Liver (tissue), 9 donors: Measurements from ENCODE around the gene ANKRD11. TPM values are rescaled to one million over a fixed set of nuclear protein-coding genes. Genes with fewer than 3 reads are reported as not detected.
A peak's percentile ranks its signal among the peaks of the same experiment; 100 is the strongest.

Source experiments
- DNase-seq: peaks from one replicate; pipeline ENCODE4 v3.0.0-alpha.2; 2017; ENCODE audit warnings: low spot score
- H3K27ac ChIP-seq, 2 donors: one replicate each; pipeline ENCODE4 v1.7.0; 2013; ENCODE audit warnings: inconsistent platforms in 2 of 2, low read length in 2 of 2, control low read depth in 1 of 2, low read depth in 1 of 2, mild to moderate bottlenecking in 1 of 2
- H3K27me3 ChIP-seq, 4 donors: one replicate each; pipeline versions ENCODE4 v1.6.1 to v1.7.0; 2013; ENCODE audit warnings: low read length in 3 of 4, inconsistent platforms in 1 of 4, mild to moderate bottlenecking in 1 of 4, moderate library complexity in 1 of 4; ENCODE audit not compliant: control insufficient read depth in 4 of 4, insufficient read depth in 4 of 4
- H3K36me3 ChIP-seq, 4 donors: one replicate each; pipeline versions ENCODE4 v1.6.1 to v1.7.0; 2013; ENCODE audit warnings: low read length in 3 of 4, mild to moderate bottlenecking in 3 of 4, low read depth in 1 of 4, moderate library complexity in 1 of 4; ENCODE audit not compliant: control insufficient read depth in 4 of 4, insufficient read depth in 3 of 4
- H3K4me1 ChIP-seq, 4 donors: one replicate each; pipeline versions ENCODE4 v1.6.1 to v1.7.0; 2013; ENCODE audit warnings: low read length in 3 of 4, mild to moderate bottlenecking in 3 of 4, moderate library complexity in 1 of 4; ENCODE audit not compliant: control insufficient read depth in 4 of 4, insufficient read depth in 4 of 4
- H3K4me3 ChIP-seq, 3 donors: one replicate each; pipeline versions ENCODE4 v1.6.1 to v1.7.0; 2013; ENCODE audit warnings: low read length in 3 of 3, control low read depth in 1 of 3, low read depth in 1 of 3, mild to moderate bottlenecking in 1 of 3
- H3K9ac ChIP-seq, 2 donors: one replicate each; pipeline ENCODE4 v1.7.0; 2013; ENCODE audit warnings: low read length in 2 of 2, mild to moderate bottlenecking in 2 of 2, moderate library complexity in 2 of 2, control low read depth in 1 of 2, low read depth in 1 of 2
- H3K9me3 ChIP-seq, 4 donors: one replicate each; pipeline versions ENCODE4 v1.6.1 to v1.7.0; 2013; ENCODE audit warnings: low read length in 3 of 4; ENCODE audit not compliant: control insufficient read depth in 4 of 4
- ATF3 ChIP-seq: IDR thresholded peaks from 2 replicates; pipeline ENCODE4 v1.6.1; 2016; ENCODE audit warnings: antibody characterized with exemption
- EGR1 ChIP-seq, 2 donors: IDR thresholded peaks; 2 replicates each; pipeline ENCODE4 v1.6.1; 2016 to 2018; ENCODE audit warnings: antibody characterized with exemption in 2 of 2, low read depth in 2 of 2
- FOXA2 ChIP-seq: IDR thresholded peaks from 2 replicates; pipeline ENCODE4 v1.6.1; 2016; ENCODE audit warnings: antibody characterized with exemption
- GABPA ChIP-seq, 2 donors: IDR thresholded peaks in 1 of 2; conservative IDR thresholded peaks in 1 of 2; 2 replicates each; pipeline ENCODE4 v1.6.1; 2016; ENCODE audit warnings: antibody characterized with exemption in 2 of 2, mild to moderate bottlenecking in 1 of 2, moderate library complexity in 1 of 2
- HNF4A ChIP-seq, 2 donors: conservative IDR thresholded peaks; 2 replicates each; pipeline ENCODE4 v1.6.1; 2016; ENCODE audit warnings: antibody characterized with exemption in 2 of 2, mild to moderate bottlenecking in 2 of 2
- HNF4G ChIP-seq: IDR thresholded peaks from 2 replicates; pipeline ENCODE4 v1.6.1; 2016; ENCODE audit warnings: antibody characterized with exemption
- JUND ChIP-seq, 2 donors: IDR thresholded peaks; 2 replicates each; pipeline ENCODE4 v1.6.1; 2016; ENCODE audit warnings: antibody characterized with exemption in 2 of 2
- MAX ChIP-seq: IDR thresholded peaks from 2 replicates; pipeline ENCODE4 v1.6.1; 2016; ENCODE audit warnings: antibody characterized with exemption
- NR2F2 ChIP-seq: IDR thresholded peaks from 2 replicates; pipeline ENCODE4 v1.6.1; 2016; ENCODE audit warnings: antibody characterized with exemption
- RAD21 ChIP-seq, 2 donors: IDR thresholded peaks; 2 replicates each; pipeline ENCODE4 v1.6.1; 2016; ENCODE audit warnings: antibody characterized with exemption in 2 of 2, mild to moderate bottlenecking in 2 of 2
- REST ChIP-seq: IDR thresholded peaks from 2 replicates; pipeline ENCODE4 v1.6.1; 2016; ENCODE audit warnings: antibody characterized with exemption, mild to moderate bottlenecking
- RXRA ChIP-seq, 2 donors: IDR thresholded peaks; 2 replicates each; pipeline ENCODE4 v1.6.1; 2017 to 2018; ENCODE audit warnings: antibody characterized with exemption in 2 of 2, mild to moderate bottlenecking in 1 of 2
- SP1 ChIP-seq: IDR thresholded peaks from 2 replicates; pipeline ENCODE4 v1.6.1; 2018; ENCODE audit warnings: antibody characterized with exemption, mild to moderate bottlenecking
- TAF1 ChIP-seq: conservative IDR thresholded peaks from 2 replicates; pipeline ENCODE4 v1.6.1; 2016; ENCODE audit warnings: antibody characterized with exemption, mild to moderate bottlenecking
- YY1 ChIP-seq: IDR thresholded peaks from 2 replicates; pipeline ENCODE4 v1.6.1; 2016; ENCODE audit warnings: antibody characterized with exemption, mild to moderate bottlenecking
- ZBTB33 ChIP-seq: IDR thresholded peaks from 2 replicates; pipeline ENCODE4 v1.6.1; 2016; ENCODE audit warnings: antibody characterized with exemption
- WGBS: extraction: QIAGEN DNeasy Blood & Tissue Kit; methylation state at CpG from one replicate; pipeline ENCODE4 v1.1.7; 2013; 5-methylcytosine and 5-hydroxymethylcytosine counted together
- polyA plus RNA-seq, 2 donors: library from polyadenylated mRNA; stranded (reverse) in 1 of 2; unstranded in 1 of 2; fragments of 200-250 nt in 1 of 2; fragments of >200 nt in 1 of 2; fragmentation: Nextera tagmentation in 1 of 2; extraction: Ambion mirVana in 1 of 2; gene quantifications; one replicate each; pipeline versions ENCODE4 v1.2.1 to v1.2.3, GENCODE V29; 2013 to 2015
- total RNA-seq, 2 donors: library from RNA; depleted of rRNA; stranded (reverse); fragments of >200 nt; gene quantifications; one replicate each; pipeline ENCODE4 v1.2.3, GENCODE V29; 2014
- donor health status: healthy.
- donor health status: healthy.
- donor health status: healthy.
- donor health status: healthy.
- donor health status: healthy.

ANKRD11 gene
- total and polyA plus RNA-seq, 4 donors: 16.3 to 55.1 (median 28.0) TPM

- Histone ChIP-seq H3K9ac (no peak overlapping the region), H3K36me3 (peaks cover 0 to 15% (median 7%) of the 10 kb centered on the region in 4 donors), H3K27ac (no peak overlapping the region), H3K4me3 (no peak overlapping the region), H3K27me3 (no peaks in the 10 kb centered on the region), H3K9me3 (no peaks in the 10 kb centered on the region), H3K4me1 (peaks cover 11 to 42% (median 20%) of the 10 kb centered on the region in 4 donors)
- WGBS: 88% methylated on average over 12 of the region's 12 CpGs
- DNase-seq: no peak
- TF ChIP-seq EGR1 (IDR thresholded peaks at IDR 0.05; ENCODE audit: low read depth in 2 of 2) (no peak), HNF4A (conservative IDR thresholded peaks at IDR 0.05) (no peak), SP1 (no peak), RAD21 (IDR thresholded peaks at IDR 0.05) (no peak)
Measured at GRCh38 chr16:89317101-89317671, 173.2 kb downstream of the ANKRD11 start.

GRCh38 chr16:89316701-89317100 is 173.7 kb downstream of the ANKRD11 start:
- H3K4me1 ChIP-seq: peaks cover 11 to 40% (median 19%) of the 10 kb centered on the region in 4 donors
- peak overlapping the region in 1 of 2 donors; percentile 28 for H3K27ac ChIP-seq
- no peaks in the 10 kb centered on the region for H3K9me3 ChIP-seq
- no peak for DNase-seq
- WGBS: 86% methylated on average over 14 of the region's 14 CpGs
- H3K36me3 ChIP-seq: peaks cover 0 to 16% (median 7%) of the 10 kb centered on the region in 4 donors
- H3K4me3 ChIP-seq: no peak overlapping the region
- no peak overlapping the region for H3K9ac ChIP-seq
- TF ChIP-seq HNF4G (no peak), SP1 (no peak), NR2F2 (no peak), RXRA (IDR thresholded peaks at IDR 0.05) (no peak), REST (no peak), FOXA2 (no peak), RAD21 (IDR thresholded peaks at IDR 0.05) (no peak), EGR1 (IDR thresholded peaks at IDR 0.05; ENCODE audit: low read depth in 2 of 2) (no peak), GABPA (IDR thresholded peaks at IDR 0.05 in 1 of 2, conservative IDR thresholded peaks at IDR 0.05 in 1 of 2) (no peak)
- H3K27me3 ChIP-seq: no peaks in the 10 kb centered on the region

- H3K27me3 ChIP-seq: no peaks in the 10 kb centered on the region
- 66% methylated on average over 20 of the region's 20 CpGs for WGBS
- peaks cover 0 to 16% (median 7%) of the 10 kb centered on the region in 4 donors for H3K36me3 ChIP-seq
- TF ChIP-seq REST (no peak), RXRA (IDR thresholded peaks at IDR 0.05) (no peak), SP1 (peak; percentile 36), YY1 (no peak), MAX (no peak), TAF1 (no peak), NR2F2 (peak; percentile 68), HNF4A (conservative IDR thresholded peaks at IDR 0.05) (no peak), EGR1 (IDR thresholded peaks at IDR 0.05; ENCODE audit: low read depth in 2 of 2) (peak in 1 of 2 donors; percentile 33), ZBTB33 (no peak), JUND (IDR thresholded peaks at IDR 0.05) (no peak), ATF3 (no peak), RAD21 (IDR thresholded peaks at IDR 0.05) (peak in 1 of 2 donors; percentile 7), HNF4G (no peak)
- no peak overlapping the region for H3K9ac ChIP-seq
- H3K4me1 ChIP-seq: peaks cover 9 to 36% (median 17%) of the 10 kb centered on the region in 4 donors
- H3K9me3 ChIP-seq: no peaks in the 10 kb centered on the region
- DNase-seq: no peak
- H3K27ac ChIP-seq: peak overlapping the region; percentile 28 to 29
- no peak overlapping the region for H3K4me3 ChIP-seq
Measured at GRCh38 chr16:89315791-89316581, 174.4 kb downstream of the ANKRD11 start.
